ENCODE data around the gene WDR88.

WDR88 gene

GRCh38 chr19:33093420-33094210, 38.3 kb upstream of the WDR88 start:
- Histone ChIP-seq H3K79me1 (ENCODE audit: low read length) (no peaks in the 10 kb centered on the region), H3K79me2 (ENCODE audit: control insufficient read depth, insufficient read depth, low read length) (no peaks in the 10 kb centered on the region), H3K4me1 (ENCODE audit: control insufficient read depth, low read depth, low read length) (no peaks in the 10 kb centered on the region), H3K27me3 (ENCODE audit: insufficient read depth, low read length, poor library complexity) (no peaks in the 10 kb centered on the region), H3K36me3 (ENCODE audit: control insufficient read depth, insufficient read depth, low read length) (peaks cover 11% of the 10 kb centered on the region), H3K27ac (ENCODE audit: low read depth, low read length) (no peak overlapping the region), H3K4me2 (ENCODE audit: low read length) (no peak overlapping the region), H3K4ac (ENCODE audit: low read depth, low read length) (no peak overlapping the region), H3K18ac (ENCODE audit: low read length) (no peak overlapping the region), H2BK120ac (ENCODE audit: low read depth, low read length) (no peak overlapping the region), H4K5ac (ENCODE audit: low read length) (no peak overlapping the region), H3K9ac (ENCODE audit: low read length) (no peak overlapping the region), H2AK5ac (ENCODE audit: low read length) (no peak overlapping the region), H4K8ac (ENCODE audit: low read depth, low read length) (no peak overlapping the region), H3K4me3 (ENCODE audit: low read length) (no peak overlapping the region), H2BK15ac (replicated peaks; ENCODE audit: low read depth) (no peak overlapping the region), H3K56ac (ENCODE audit: low read length) (no peak overlapping the region), H2BK5ac (ENCODE audit: low read length) (no peak overlapping the region), H3K23ac (ENCODE audit: low read length) (no peak overlapping the region)
- DNase-seq: no peak
- no CpG with 5 or more reads among the region's 11 CpGs for WGBS (ENCODE audit: extremely low coverage, insufficient coverage, low lambda C conversion rate)

GRCh38 chr19:33094436-33095067, 37.4 kb upstream of the WDR88 start:
- H2BK120ac ChIP-seq (ENCODE audit: low read depth, low read length): no peak overlapping the region
- WGBS (ENCODE audit: extremely low coverage, insufficient coverage, low lambda C conversion rate): no CpG with 5 or more reads among the region's 6 CpGs
- no peak overlapping the region for H2AK5ac ChIP-seq (ENCODE audit: low read length)
- no peak overlapping the region for H4K5ac ChIP-seq (ENCODE audit: low read length)
- peaks cover 11% of the 10 kb centered on the region for H3K36me3 ChIP-seq (ENCODE audit: control insufficient read depth, insufficient read depth, low read length)
- no peak overlapping the region for H2BK5ac ChIP-seq (ENCODE audit: low read length)
- no peak overlapping the region for H3K4me3 ChIP-seq (ENCODE audit: low read length)
- H3K27me3 ChIP-seq (ENCODE audit: insufficient read depth, low read length, poor library complexity): no peaks in the 10 kb centered on the region
- no peak overlapping the region for H4K8ac ChIP-seq (ENCODE audit: low read depth, low read length)
- H3K4me1 ChIP-seq (ENCODE audit: control insufficient read depth, low read depth, low read length): no peaks in the 10 kb centered on the region
- no peak overlapping the region for H3K56ac ChIP-seq (ENCODE audit: low read length)
- H3K27ac ChIP-seq (ENCODE audit: low read depth, low read length): no peak overlapping the region
- no peak overlapping the region for H3K9ac ChIP-seq (ENCODE audit: low read length)
- DNase-seq: no peak
- H3K79me2 ChIP-seq (ENCODE audit: control insufficient read depth, insufficient read depth, low read length): no peaks in the 10 kb centered on the region
- no peaks in the 10 kb centered on the region for H3K79me1 ChIP-seq (ENCODE audit: low read length)
- H3K23ac ChIP-seq (ENCODE audit: low read length): no peak overlapping the region
- H3K4ac ChIP-seq (ENCODE audit: low read depth, low read length): no peak overlapping the region
- no peak overlapping the region for H3K18ac ChIP-seq (ENCODE audit: low read length)
- H2BK15ac ChIP-seq (replicated peaks; ENCODE audit: low read depth): no peak overlapping the region
- H3K4me2 ChIP-seq (ENCODE audit: low read length): no peak overlapping the region

- peaks cover 8% of the 10 kb centered on the region for H3K36me3 ChIP-seq (ENCODE audit: control insufficient read depth, insufficient read depth, low read length)
- WGBS (ENCODE audit: extremely low coverage, insufficient coverage, low lambda C conversion rate): no CpG with 5 or more reads among the region's 4 CpGs
Measured at GRCh38 chr19:33096005-33096404, 35.9 kb upstream of the WDR88 start.

GRCh38 chr19:33098055-33098534, 33.8 kb upstream of the WDR88 start:
- H4K5ac ChIP-seq (ENCODE audit: low read length): no peak overlapping the region
- H3K27me3 ChIP-seq (ENCODE audit: insufficient read depth, low read length, poor library complexity): no peaks in the 10 kb centered on the region
- no peak overlapping the region for H3K4me3 ChIP-seq (ENCODE audit: low read length)
- no peaks in the 10 kb centered on the region for H3K4me1 ChIP-seq (ENCODE audit: control insufficient read depth, low read depth, low read length)
- H4K8ac ChIP-seq (ENCODE audit: low read depth, low read length): no peak overlapping the region
- H3K79me2 ChIP-seq (ENCODE audit: control insufficient read depth, insufficient read depth, low read length): no peaks in the 10 kb centered on the region
- H2BK5ac ChIP-seq (ENCODE audit: low read length): no peak overlapping the region
- H3K23ac ChIP-seq (ENCODE audit: low read length): no peak overlapping the region
- no peak overlapping the region for H3K4me2 ChIP-seq (ENCODE audit: low read length)
- no peak overlapping the region for H3K56ac ChIP-seq (ENCODE audit: low read length)
- no peak for DNase-seq
- no peaks in the 10 kb centered on the region for H3K79me1 ChIP-seq (ENCODE audit: low read length)
- WGBS (ENCODE audit: extremely low coverage, insufficient coverage, low lambda C conversion rate): no CpG with 5 or more reads among the region's 4 CpGs
- no peak overlapping the region for H2BK120ac ChIP-seq (ENCODE audit: low read depth, low read length)
- H3K4ac ChIP-seq (ENCODE audit: low read depth, low read length): no peak overlapping the region
- H3K9ac ChIP-seq (ENCODE audit: low read length): no peak overlapping the region
- no peak overlapping the region for H2BK15ac ChIP-seq (replicated peaks; ENCODE audit: low read depth)
- no peak overlapping the region for H3K18ac ChIP-seq (ENCODE audit: low read length)
- H2AK5ac ChIP-seq (ENCODE audit: low read length): no peak overlapping the region
- H3K27ac ChIP-seq (ENCODE audit: low read depth, low read length): no peak overlapping the region
- H3K36me3 ChIP-seq (ENCODE audit: control insufficient read depth, insufficient read depth, low read length): peaks cover 7% of the 10 kb centered on the region

More at GRCh38 chr19:33096005-33096404, 35.9 kb upstream of the WDR88 start:
- Histone ChIP-seq H3K4me1 (ENCODE audit: control insufficient read depth, low read depth, low read length) (no peaks in the 10 kb centered on the region), H3K79me1 (ENCODE audit: low read length) (no peaks in the 10 kb centered on the region), H4K8ac (ENCODE audit: low read depth, low read length) (no peak overlapping the region), H2BK15ac (replicated peaks; ENCODE audit: low read depth) (no peak overlapping the region), H3K27ac (ENCODE audit: low read depth, low read length) (no peak overlapping the region), H3K79me2 (ENCODE audit: control insufficient read depth, insufficient read depth, low read length) (no peaks in the 10 kb centered on the region), H3K27me3 (ENCODE audit: insufficient read depth, low read length, poor library complexity) (no peaks in the 10 kb centered on the region), H2AK5ac (ENCODE audit: low read length) (no peak overlapping the region), H4K5ac (ENCODE audit: low read length) (no peak overlapping the region), H2BK120ac (ENCODE audit: low read depth, low read length) (no peak overlapping the region), H3K23ac (ENCODE audit: low read length) (no peak overlapping the region), H2BK5ac (ENCODE audit: low read length) (no peak overlapping the region), H3K4ac (ENCODE audit: low read depth, low read length) (no peak overlapping the region), H3K4me2 (ENCODE audit: low read length) (no peak overlapping the region), H3K18ac (ENCODE audit: low read length) (no peak overlapping the region), H3K56ac (ENCODE audit: low read length) (no peak overlapping the region), H3K4me3 (ENCODE audit: low read length) (no peak overlapping the region), H3K9ac (ENCODE audit: low read length) (no peak overlapping the region)
- no peak for DNase-seq

DNA sequence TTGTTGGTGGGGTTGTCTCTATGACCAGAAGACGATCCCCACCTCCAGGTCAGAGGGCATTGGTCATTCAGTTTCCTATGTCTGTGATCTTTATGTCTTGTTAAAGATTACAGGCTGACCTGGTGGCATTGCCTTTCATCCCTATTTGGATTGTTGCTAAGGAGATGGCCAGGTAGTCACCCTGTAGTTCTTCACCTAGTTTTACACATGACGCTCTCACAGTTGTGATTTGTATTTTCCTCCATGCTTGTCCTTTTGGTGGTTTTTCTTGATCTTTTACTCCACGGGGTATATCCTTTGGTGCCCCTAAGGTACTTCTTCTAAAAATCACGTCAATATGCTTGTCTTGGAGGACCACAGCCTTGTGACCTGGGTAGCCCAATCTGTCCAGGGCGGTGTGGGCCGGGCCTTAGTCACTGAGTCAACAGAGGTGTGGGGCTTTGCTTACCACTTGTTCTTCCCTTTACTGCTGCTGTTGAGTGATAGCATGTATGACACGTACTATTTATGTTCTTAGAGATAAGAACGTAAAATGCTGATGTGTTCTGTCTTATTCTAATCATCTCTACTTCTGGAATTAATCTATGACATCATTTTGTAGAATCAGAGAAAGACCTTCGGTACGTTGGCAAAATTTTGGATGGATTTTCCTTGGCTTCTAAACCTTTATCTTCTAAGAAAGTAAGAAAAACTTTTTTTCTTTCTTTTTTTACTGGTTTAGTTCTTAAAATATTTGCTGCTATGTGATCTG, 30.8 kb upstream of the WDR88 start:
- no peak overlapping the region for H3K27ac ChIP-seq (ENCODE audit: low read depth, low read length)
- no peaks in the 10 kb centered on the region for H3K79me2 ChIP-seq (ENCODE audit: control insufficient read depth, insufficient read depth, low read length)
- H3K23ac ChIP-seq (ENCODE audit: low read length): no peak overlapping the region
- no peak overlapping the region for H2BK5ac ChIP-seq (ENCODE audit: low read length)
- no peak overlapping the region for H3K4me2 ChIP-seq (ENCODE audit: low read length)
- H2BK120ac ChIP-seq (ENCODE audit: low read depth, low read length): no peak overlapping the region
- H3K9ac ChIP-seq (ENCODE audit: low read length): no peak overlapping the region
- no peaks in the 10 kb centered on the region for H3K4me1 ChIP-seq (ENCODE audit: control insufficient read depth, low read depth, low read length)
- H3K4me3 ChIP-seq (ENCODE audit: low read length): no peak overlapping the region
- no peak overlapping the region for H4K5ac ChIP-seq (ENCODE audit: low read length)
- H4K8ac ChIP-seq (ENCODE audit: low read depth, low read length): no peak overlapping the region
- no peak for DNase-seq
- H2AK5ac ChIP-seq (ENCODE audit: low read length): no peak overlapping the region
- no peak overlapping the region for H3K4ac ChIP-seq (ENCODE audit: low read depth, low read length)
- no peak overlapping the region for H3K56ac ChIP-seq (ENCODE audit: low read length)
- H3K27me3 ChIP-seq (ENCODE audit: insufficient read depth, low read length, poor library complexity): no peaks in the 10 kb centered on the region
- H3K18ac ChIP-seq (ENCODE audit: low read length): no peak overlapping the region
- WGBS (ENCODE audit: extremely low coverage, insufficient coverage, low lambda C conversion rate): no CpG with 5 or more reads among the region's 10 CpGs
- no peak overlapping the region for H2BK15ac ChIP-seq (replicated peaks; ENCODE audit: low read depth)
- no peaks in the 10 kb centered on the region for H3K79me1 ChIP-seq (ENCODE audit: low read length)
- H3K36me3 ChIP-seq (ENCODE audit: control insufficient read depth, insufficient read depth, low read length): peaks cover 4% of the 10 kb centered on the region

Data from mesendoderm (in vitro differentiated cells).